Stimulated activated CD4-positive, alpha-beta T cell treated with anti-CD3 and anti-CD28 coated beads, Interleukin-12 subunit alpha, Interleukin-12 subunit beta, amount 100 ng/mL, for 24 hours (primary cell): ENCODE measurements around the gene RCOR2.

Experiments
- DNase-seq, 2 experiments: peaks; one replicate each; pipeline ENCODE4 v3.0.0-alpha.2; 2020; ENCODE audit warnings: low read depth in 2 of 2

The RCOR2 gene

DNA sequence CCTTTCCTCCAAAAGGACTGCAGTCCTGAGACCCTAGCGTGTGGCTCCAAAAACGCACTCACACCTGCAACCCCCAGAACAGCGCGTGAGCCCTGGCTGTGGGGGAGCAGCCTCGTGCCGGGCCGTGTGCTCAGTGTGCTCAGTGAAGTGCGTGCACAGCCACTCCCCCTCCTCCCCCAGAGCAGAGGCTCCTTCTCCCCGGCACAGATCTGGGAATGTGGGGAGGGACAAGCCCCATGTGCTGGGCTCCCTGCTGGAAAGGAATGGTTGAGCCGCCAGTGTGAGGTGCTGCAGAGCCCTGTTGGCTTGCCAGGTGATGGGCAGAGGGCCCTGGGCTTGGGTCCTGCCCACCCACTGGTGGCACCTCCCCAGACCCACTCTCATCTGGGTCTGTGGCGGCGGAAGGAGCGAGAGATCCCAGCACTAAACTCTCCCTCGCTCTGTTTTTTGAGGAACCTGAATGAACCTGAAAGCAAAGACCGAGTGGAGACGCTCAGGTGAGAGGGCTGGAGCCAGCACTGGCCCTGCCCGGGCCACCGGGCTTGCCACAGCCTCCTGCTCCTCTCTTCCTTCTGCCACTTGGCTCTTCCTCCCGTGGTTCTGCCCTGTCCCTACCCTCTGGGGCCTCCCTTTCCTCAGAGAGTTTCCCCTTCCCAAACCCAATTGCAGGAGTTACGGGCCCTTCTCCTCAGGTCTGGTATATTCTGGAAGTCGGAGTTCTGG, 9.0 kb downstream of the RCOR2 start:
- no peak for DNase-seq

GRCh38 chr11:63907063-63907462, 9.9 kb downstream of the RCOR2 start:
- no peak for DNase-seq

DNA sequence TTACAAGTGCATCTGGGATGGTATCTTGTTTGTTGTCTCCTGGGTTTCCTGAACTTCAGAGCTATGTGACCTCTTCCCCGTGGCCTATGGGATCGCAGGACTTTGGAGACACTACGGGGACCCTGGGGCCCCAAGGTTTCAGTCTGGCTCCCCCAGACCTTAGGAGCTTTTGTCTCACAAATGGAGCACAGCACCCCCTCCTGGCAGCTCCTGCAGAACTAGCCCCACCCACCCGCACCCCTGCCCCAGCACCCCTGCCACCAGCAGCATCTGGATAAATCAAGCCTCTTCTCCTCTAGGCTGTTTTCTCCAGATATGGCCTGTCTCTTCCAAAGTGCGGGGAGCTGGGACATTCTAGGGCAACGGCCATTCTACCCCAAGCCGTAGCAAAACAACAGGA, 10.4 kb downstream of the RCOR2 start:
- peak in 1 of 2 experiments; percentile 37 for DNase-seq

DNA sequence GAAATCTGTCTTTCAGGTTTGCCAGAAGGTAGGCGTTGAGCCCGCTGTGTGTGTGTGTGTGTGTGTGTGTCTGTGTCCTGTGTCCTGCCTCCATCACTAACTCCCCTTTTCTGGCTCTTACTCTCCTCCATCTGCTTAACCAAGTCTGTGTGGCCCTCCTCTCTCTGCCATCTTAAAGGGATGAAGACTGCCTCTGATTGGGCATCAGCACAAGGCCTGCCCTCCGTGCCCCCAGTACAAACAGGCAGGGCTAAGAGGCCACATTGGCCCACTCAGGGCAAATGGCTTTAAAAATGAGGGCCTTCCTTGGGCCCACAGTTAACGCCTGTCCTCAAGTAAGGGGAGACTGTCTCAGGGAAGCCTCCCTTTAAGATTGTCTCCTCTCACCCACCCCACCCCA, 10.9 kb downstream of the RCOR2 start:
- no peak for DNase-seq

- no peak for DNase-seq
Measured at GRCh38 chr11:63905179-63905578, 11.8 kb downstream of the RCOR2 start.

GRCh38 chr11:63904743-63905142, 12.2 kb downstream of the RCOR2 start:
- DNase-seq = no peak

DNA sequence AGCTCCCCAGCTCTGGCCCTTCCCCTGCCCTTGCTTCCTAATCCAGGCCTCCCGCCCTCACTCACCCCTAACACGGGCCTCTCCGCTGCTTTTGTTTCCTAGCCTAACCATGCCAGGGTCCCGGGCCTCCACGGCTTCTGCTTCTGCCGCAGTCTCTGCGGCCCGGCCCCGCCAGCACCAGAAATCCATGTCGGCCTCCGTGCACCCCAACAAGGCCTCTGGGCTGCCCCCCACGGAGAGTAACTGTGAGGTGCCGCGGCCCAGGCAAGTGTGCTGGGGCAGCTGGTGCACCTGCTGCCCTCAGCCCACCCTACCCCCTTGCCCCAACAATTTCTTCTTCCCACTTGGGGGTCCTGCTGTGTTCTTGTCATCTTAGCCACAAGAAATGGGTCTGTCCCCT, 13.1 kb downstream of the RCOR2 start:
- no peak for DNase-seq

GRCh38 chr11:63901660-63902059, 15.3 kb downstream of the RCOR2 start:
- DNase-seq = no peak

- no peak for DNase-seq
Measured at GRCh38 chr11:63897459-63898146, 19.4 kb downstream of the RCOR2 start.

DNA sequence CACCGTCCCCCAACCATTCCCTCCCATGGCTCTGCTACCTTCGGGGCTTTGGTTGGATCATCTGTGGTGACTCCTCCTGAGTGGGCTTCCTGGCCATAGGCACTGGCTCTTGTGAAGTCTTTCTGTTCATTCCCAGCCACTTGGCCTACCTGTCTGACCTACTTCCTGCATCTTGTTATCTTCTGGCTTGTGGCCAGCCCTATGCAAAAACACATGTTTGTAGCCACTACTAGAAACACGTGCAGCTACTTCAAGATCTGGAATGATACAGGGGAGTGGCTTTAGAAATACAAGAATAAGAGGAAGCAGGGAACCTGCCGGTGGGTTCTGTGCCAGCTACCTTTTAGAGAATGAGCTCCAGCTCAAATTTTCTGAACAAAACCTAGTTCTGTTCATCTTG, 20.9 kb downstream of the RCOR2 start:
- no peak for DNase-seq

GRCh38 chr11:63893355-63893754, 23.6 kb downstream of the RCOR2 start:
- no peak for DNase-seq

DNA sequence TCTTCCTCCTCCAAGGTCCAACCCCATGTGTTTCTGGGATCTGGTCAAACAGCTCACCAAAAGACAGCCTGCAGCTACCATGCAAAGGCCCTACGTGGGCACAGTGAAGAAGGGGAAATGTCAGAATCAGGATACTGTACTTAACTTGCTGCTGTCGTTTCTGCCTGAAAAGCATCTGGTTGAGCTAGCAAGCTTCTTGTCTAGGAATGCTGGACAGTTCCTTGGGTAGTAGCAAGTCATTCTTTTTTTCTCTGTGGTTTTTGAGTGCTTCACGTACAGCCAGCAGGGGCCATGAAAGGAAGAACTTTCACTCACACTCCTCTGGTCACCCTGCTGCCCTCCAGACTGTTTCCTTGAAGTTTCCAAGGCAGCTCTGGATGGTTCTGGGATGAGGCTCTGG, 24.7 kb downstream of the RCOR2 start:
- no peak for DNase-seq

DNA sequence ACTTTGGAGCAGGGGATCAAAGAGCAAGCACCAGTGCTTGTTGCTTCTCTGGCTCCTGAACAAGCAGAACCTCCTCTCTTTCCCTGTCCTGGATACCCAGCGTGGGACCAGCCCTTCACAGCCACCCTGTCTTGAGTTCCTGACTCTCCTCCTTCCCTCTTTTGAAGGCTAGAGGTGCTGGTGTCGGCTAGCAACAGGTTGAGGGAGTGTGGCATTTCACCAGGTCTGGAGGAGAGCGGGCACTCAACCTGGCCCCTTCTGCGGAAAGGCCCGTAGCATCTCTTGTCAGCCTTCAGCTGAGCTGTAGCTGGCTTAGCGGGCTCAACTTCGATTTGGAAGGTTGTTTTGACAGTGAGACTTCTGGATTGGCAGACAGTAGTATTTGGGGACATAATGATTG, 26.6 kb downstream of the RCOR2 start:
- no peak for DNase-seq

GRCh38 chr11:63889344-63889743, 27.6 kb downstream of the RCOR2 start:
- no peak for DNase-seq

DNA sequence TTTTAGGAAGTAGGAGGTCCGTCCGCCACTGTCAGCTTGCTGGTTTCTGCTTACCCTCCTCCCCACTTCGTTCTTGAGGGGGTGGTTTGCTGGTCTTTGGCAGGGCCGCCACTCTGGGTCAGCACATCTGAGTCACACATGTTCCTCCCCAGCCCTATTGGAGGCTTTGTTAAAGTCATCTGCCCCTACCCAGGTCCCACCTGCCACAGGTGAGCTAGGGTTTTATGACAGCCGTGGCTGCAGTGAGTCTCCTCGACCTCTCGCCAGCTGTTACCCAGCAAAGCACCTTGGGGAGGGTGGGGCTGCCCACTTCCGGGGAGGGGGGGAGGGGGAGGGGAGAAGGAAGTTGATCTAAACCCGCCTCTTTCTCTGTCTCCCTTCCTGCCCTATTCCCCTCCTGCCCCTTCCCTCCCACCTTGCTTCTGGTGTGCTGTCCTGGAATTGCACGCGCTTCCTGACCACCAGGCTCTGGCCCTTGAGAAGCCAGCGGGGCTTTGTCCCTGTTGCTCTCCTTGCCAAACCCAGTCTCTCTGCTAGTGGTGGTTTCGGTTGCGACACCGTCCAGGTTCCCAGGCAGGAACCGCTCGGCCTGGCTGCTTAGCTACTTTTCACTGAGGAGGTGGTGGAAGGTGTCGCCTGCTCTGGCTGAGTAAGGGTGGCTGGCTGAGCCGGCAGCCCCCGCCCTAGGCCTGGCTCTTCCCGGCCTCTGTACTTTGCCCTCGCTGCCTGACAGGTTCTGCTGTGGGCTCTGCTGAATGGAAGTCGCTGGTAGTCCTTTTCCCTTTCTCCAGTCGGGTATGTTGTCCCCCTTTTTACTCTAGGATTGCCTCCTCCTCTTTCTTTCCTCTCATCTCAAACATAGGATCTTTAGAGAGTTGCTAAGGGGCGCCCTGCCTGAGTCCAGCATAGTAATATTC, 28.5 kb downstream of the RCOR2 start:
- peak; percentile 35 to 55 for DNase-seq

DNA sequence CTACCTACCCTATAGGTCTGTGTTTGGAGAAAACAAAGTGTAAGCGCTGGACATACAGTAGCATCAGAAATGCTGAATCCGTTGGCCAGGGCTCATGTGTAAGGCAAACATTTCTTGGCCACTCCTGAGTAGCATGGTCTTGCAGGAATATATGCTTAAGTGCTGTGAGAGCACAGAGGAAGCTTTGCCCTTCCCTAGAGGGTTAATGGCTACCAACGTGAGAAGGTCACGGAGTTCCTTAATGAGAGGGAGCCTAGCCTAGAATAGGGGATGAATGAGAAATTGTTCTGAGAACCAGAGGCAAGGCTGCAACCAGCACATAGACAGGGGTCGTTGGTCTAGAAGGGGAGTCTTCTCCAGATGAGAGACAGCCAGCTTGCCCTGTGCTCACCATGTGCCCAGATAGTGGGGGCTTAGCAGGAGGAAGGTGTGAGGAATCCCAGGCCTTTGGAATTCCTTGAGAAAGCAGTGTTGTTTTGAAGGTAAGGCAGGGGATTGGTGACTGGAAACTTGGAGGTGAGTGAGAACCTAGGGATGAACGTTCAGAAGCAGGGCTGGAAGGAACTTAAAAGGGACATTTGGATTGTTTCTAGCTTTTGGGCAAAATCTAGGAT, 29.5 kb downstream of the RCOR2 start:
- DNase-seq = no peak

- no peak for DNase-seq
Measured at GRCh38 chr11:63884196-63884932, 32.6 kb downstream of the RCOR2 start.

DNA sequence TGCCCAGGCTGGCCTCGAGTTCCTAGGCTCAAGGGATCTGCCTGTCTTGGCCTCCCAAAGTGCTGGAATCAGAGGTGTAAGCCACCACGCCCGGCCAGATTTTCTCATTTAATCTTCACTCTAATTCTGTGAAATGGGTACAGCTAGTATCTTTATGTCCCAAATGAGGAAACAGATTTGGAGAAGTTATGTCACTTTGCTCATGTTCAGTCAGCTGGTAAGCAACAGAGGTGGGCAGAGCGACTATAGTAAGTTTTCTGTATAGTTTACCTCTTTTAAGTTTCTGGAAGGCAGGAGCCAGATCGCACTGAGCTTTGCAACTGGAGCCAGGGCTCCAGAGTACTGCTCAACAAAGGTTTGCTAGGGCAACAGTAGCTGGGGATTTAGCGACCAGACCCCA, 33.2 kb downstream of the RCOR2 start:
- DNase-seq = no peak

GRCh38 chr11:63882555-63883242, 34.3 kb downstream of the RCOR2 start:
- DNase-seq = no peak

GRCh38 chr11:63880403-63880790, 36.6 kb downstream of the RCOR2 start:
- DNase-seq = no peak
